Bladder microvascular endothelial cell (primary cell): ENCODE results near the gene CLDN19. TPM values are rescaled to one million over a fixed set of nuclear protein-coding genes. Genes with fewer than 3 reads are reported as not detected.

Experiments used
- total RNA-seq: library from RNA; depleted of rRNA; stranded (reverse); fragments of >200 nt; gene quantifications from 2 replicates; pipeline ENCODE4 v1.2.3, GENCODE V29; 2014

Gene CLDN19
- not detected in 2 replicates for total RNA-seq

DNA sequence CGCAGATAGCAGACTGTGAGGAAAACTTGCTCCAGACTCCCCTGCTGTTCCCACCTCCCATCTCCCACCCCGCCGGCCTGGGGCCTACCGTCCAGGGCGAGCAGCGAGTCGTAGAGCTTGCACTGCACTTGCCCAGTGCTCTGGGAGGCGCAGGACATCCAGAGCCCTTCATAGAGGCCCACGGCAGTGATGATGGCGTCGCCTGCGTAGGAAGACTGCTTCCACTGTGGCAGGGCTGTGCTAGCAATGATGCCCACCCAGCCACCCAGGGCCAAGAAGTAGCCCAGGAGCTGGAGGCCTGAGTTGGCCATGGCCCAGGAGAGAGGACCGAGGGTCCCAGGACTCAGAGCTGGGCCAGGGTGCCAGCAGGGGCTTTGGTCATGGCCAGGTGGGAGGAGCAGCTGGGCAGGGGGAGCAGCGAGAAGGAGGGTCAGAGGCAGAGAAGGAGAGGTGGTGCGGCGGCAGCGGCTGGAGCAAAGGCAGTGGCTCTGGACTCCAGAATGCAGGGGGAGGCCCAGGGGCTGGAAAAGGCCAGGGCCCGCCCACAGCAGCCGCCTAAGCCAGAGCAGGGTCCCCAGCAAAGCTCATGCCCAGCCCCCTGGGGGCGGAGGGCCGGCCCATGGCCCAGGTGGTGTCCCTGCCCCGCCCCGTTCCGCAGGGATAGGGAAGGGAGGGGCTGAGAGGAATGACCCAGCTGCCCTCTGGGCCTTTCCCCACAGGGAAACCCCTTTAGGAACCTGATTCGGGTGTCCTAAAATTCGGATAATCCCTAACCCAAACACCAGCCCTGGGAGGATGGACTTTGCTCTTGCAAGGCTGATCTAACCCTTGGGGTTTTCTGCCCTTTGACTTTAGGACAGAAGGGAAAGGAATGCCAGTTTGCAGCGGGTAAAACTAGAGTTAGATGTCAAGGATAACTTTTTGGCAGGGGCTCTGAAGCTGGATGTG lies at the start of gene CLDN19:
Gene CLDN19 (minus strand): TSS at position 484 of the 948 bp plus-strand sequence. CDS start 173 bp downstream, at position 311.

DNA sequence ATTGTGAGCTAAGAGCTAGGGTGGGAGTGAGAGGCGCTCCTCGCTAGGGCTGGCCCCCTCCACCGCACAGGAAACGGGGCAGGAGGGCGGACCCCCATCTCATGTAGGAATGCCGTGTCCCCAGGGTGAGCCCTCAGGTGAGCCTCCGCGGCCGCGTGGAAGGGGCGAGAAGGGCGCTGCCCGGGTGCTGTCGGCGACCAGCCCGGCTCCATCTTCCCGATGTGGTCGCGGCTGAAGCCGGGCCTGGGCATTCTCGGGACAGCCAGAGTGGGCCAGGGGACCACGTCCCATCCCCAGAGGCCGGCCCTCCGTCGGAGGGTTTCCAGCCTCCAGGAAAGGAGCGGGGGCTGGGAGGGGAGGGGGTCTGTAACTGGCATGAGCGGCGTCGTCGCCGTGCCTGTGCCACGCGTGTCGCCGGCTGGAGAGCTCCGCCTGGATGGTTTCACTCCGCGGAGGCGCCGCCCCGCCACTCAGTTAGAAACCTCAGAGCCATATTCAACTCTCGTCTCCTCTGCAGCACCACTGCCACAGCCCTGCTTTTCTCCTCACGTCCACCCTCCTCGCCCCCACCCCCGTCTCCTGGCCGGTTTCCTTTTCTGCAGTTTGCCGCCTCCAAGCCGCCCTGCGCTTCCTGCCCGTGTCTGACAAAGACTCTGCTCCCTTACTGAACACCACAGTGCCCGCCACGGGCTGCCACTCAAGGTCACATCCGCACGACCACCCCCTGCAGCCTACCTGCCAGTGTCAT lies 45.1 kb upstream of the CLDN19 start, which contains the start of gene TMEM269:
Gene TMEM269 (plus strand): TSS at position 46 of the 748 bp plus-strand sequence. CDS start 4,903 bp downstream, outside the sequence.

DNA sequence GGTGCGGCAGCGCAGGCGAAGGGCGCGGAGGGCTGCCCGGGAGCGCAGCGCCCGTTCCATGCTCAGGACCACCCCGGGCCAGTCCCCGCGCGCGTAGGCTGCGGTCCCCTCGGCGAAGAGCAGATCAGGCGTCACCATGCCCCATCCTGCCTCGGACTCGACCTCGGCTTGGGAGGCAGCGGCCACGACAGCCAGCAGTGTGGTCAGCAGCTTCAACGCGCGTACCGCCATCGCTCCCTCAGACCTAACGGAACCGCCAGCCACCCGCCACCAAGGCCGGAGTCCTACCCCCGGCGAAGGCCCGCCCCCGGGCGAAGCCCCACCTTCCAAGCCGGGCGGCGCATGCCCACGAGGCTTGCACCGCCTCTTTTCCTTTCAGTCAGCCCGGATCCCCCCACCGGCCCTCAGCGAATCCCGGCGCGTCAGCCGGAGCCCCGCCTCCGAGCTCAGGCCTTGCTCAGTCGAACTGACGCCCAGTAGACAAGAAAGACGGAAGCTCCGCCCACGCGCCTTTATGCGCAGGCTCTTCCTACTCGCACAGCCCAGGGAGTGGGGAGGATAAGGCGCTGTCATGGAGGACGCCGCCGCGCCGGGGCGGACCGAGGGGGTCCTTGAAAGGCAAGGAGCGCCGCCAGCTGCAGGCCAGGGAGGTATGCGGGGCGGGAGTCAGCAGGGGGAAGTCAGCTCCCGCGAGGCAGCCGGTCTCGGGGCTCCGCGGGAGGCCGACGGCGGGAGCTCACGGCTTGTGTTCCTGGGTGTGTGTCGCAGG lies 26.9 kb upstream of the CLDN19 start, which contains the start of the genes C1orf50 and P3H1:
Gene C1orf50 (plus strand): TSS at position 509 of the 769 bp plus-strand sequence. CDS start 63 bp downstream, at position 572.
Gene P3H1 (minus strand): TSS at position 288 of the 769 bp plus-strand sequence. CDS start 57 bp downstream, at position 231.

Other genes with a start within 250 kb of the CLDN19 start
- 19.9 and 26.2 TPM in 2 replicates for gene PPIH, start 81.8 kb downstream of the CLDN19 start, total RNA-seq
- gene YBX1, start 57.8 kb downstream of the CLDN19 start, total RNA-seq = 629 and 744 TPM in 2 replicates
- 72.5 and 129 TPM in 2 replicates for gene P3H1, start 26.8 kb upstream of the CLDN19 start, total RNA-seq
- 1.6 and 3.0 TPM in 2 replicates for gene C1orf50, start 27.0 kb upstream of the CLDN19 start, total RNA-seq
- gene TMEM269, start 44.8 kb upstream of the CLDN19 start, total RNA-seq = not detected in 2 replicates
- 5.3 and 7.9 TPM in 2 replicates for gene ERMAP, start 76.9 kb upstream of the CLDN19 start, total RNA-seq
- 11.3 and 13.8 TPM in 2 replicates for gene SVBP, start 77.2 kb upstream of the CLDN19 start, total RNA-seq
- 6.0 and 9.6 TPM in 2 replicates for gene ZNF691, start 106.4 kb upstream of the CLDN19 start, total RNA-seq
- gene SLC2A1, start 218.6 kb upstream of the CLDN19 start, total RNA-seq = 18.8 and 36.9 TPM in 2 replicates